ENCODE results near the gene GRIP2.

GRIP2 gene

DNA sequence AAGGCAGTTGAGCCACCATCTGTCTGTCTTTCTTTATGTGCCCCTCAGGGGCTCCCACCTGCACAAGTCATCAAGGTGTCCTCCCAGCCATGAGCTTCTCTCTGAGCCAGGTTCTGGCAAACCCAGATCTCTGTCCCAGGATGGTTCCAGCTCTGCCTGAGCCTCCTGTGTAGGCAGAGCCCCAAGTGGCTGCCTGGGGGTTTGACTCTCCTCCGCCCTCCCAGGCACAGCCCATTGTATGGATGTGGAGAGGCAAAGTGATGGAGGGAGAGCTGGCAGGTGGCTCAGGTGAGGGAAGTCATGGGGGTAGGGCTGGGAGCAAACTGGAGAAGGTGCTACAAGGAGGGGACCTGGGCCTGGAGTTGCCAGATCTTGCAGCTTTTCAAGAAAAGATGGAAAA lies 56.9 kb downstream of the GRIP2 start:
- DNase-seq (ENCODE audit: low read depth): no peak

GRCh38 chr3:14482271-14482721 lies 57.8 kb downstream of the GRIP2 start:
- DNase-seq (ENCODE audit: low read depth): no peak

DNA sequence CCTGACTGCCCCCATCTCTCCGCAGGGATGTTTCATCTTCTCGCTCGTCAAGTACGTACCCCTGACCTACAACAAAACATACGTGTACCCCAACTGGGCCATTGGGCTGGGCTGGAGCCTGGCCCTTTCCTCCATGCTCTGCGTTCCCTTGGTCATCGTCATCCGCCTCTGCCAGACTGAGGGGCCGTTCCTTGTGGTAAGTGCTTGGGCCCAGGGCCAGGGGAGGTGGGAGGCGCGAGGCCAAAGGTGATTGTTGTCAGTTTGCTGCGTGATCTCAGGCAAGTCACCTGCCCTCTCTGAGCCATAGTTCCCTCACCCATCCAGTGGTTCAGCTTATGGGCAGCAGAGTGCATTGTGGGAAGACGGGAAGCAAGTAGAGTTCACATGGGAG lies 58.5 kb downstream of the GRIP2 start:
- DNase-seq (ENCODE audit: low read depth): no peak

- DNase-seq (ENCODE audit: low read depth): no peak
Measured at GRCh38 chr3:14481018-14481645, 59.0 kb downstream of the GRIP2 start.

DNA sequence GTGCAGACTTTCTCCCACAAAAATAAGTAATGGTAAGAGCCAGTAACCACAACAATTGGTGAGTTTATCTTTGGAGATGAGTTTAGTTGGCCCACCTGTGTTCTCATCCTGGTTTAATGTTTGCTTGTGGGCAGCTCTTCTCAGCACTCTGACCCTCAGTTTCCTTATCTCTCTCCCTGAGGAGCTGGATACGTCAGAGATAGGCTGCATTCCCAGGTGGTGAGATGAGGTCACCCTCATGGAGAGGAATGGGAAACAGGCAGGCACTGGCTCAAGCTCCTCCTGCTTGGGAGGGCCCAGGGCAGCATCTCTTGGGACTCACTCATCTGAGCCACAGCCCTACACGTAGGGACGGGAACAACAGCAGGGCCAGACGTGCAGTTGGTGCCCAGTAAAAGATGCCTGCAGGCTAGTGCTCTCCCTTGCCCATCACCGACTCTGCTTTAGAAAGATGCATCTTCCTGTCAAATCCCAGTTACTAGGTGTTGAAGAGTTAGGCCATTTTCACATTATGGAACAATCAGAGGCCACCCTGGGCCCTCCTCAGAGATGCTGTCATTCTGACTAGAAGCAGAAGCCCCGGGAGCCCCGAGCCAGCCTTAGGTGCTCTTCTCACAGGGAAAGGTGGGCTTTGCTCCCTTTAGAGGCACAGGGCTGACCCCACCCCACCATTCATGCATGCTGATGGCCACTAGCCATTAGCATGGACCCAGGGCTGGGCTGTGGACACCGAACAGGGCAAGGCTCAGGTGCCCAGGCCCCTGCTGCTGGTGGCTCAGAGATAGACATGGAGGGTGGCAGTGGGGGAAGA lies 59.7 kb downstream of the GRIP2 start:
- no peak for DNase-seq (ENCODE audit: low read depth)

DNA sequence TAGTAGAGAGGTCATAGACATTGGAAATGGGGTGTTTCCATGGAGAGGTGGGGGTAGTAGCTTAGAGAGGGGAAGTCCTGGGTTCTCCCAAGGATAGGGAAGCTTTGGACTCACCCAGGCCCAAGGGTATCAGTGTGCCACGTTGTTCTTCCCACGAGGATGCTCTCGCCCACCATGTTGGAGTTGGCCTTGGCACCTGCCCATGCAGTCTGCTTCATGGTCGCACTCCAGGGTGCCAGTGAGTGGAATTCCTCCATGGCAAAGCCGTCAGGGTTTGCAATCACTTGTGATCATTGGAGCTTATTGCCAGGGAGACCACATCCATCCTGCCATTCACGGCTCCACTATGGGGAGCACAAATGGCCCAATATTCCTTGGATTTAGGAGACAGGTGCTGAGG lies 60.6 kb downstream of the GRIP2 start:
- no peak for DNase-seq (ENCODE audit: low read depth)

- no peak for DNase-seq (ENCODE audit: low read depth)
Measured at GRCh38 chr3:14478956-14479550, 61.1 kb downstream of the GRIP2 start.

DNA sequence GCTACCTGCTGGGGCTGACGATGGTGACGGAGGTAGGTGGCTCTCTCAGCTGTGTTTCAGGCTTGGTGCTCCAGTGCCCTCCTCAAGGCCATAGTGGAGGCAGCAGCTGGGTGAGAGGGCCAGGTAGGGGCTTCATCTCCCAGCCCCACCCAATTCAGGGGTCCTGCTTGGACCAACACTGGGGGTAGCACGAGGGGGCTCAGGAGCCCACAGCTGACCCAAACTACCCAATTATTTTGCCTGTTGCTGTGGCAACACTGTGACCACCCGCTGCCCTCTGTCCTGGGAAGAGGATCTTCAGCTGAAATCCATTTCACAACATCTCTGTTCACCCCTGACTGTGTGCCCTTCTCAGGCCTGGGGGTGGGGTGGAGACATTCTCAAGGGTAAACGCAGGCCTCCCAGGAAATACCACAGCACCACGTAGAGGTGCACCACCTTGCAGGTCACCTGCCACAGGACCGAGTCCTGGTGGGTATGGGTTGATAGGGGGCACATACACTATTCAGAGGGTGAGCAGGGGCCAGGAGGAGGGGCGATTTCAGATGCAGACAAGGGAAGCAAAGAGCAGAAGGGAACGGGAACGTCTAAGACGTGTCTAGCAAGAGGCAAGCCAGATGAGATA lies 62.7 kb downstream of the GRIP2 start:
- no peak for DNase-seq (ENCODE audit: low read depth)

DNA sequence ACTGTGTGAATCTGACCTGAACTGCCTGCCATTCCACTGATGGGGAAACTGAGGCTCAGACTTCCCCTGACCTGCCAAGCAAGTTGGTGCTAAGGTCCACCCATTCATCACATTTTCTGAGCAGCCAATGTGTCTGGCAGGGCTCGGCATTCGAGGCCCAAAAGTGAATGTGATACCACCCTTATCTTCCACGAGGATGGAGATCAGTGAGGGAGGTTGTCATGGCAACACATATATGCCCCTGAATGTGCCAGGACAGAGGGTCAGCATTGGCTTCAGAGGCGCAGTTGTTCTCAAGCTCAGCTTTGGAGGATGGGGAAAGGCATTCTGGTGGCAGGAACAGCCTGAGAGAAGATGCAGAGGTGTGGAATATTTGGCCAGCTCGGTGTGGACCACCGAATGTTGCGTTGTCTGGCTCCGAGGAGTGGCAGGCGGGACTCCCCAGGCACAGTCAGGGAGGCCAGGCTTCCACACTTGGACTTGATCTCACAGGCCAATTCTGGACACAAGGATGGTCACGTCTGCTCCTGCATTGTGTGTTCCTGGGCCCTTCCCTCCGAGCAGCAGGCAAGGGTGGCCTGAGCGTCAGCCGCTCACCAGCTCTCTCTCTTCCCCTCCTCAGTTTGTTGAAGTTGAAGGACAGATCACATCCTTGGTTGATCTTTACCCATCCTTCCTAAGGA lies 63.4 kb downstream of the GRIP2 start:
- DNase-seq (ENCODE audit: low read depth): no peak

GRCh38 chr3:14475621-14476020 lies 64.5 kb downstream of the GRIP2 start:
- no peak for DNase-seq (ENCODE audit: low read depth)

DNA sequence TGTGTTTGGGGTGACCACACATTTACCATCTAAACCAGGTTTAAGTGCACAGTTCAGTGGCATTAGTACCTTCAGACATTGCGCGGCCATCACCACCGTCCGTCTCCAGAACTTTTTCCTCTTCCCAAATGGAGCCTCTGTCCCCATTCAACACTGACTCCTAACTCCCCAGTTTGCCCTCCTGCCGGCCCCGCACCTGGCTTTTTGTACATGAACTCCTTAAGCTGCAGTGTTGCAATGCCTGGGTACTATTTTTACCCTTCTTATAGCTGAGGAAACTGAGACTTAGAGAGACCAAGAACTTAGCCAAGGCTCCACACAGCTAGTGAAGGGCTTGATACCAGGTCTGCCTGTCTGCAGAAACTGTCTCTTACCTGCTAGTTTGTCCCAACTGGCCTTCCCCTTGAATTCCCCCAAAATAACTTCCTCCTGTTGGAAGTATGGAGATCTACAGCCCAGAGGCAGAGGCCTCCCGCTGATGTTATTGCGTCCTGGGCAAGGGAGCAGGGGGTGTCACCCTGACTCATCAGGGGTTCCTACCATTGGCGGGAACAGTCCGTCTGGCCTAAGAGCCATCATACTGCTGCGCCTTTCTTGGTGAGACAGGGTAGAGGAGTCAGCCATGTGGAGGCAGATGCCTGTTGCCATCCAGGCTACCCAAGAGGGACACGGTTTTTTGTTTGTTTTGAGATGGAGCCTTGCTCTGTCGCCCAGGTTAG lies 65.6 kb downstream of the GRIP2 start:
- DNase-seq (ENCODE audit: low read depth): no peak

DNA sequence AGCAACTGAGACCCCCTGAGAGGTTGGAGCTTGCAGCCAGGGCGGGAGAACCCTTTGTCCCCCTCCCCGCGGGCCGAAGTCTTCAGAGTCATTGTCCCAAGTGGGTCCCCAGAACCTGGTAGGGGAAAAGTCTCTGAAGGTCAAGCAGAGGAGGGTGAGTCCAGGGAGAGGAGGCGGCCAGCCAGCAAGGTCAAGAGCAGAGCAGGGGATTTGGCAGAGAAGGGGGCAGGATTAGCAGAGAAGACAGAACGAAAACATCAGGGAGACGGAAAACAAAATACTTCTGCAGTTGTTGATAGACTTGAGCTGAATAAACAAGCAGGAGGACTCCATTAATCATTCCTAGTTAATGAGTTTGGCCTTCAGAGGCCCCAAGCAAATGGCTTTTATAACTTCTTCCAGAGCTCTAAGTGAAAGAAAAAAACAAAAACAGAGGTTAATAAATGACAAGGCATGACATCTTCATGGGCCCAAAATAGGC lies 66.7 kb downstream of the GRIP2 start:
- no peak for DNase-seq (ENCODE audit: low read depth)

DNA sequence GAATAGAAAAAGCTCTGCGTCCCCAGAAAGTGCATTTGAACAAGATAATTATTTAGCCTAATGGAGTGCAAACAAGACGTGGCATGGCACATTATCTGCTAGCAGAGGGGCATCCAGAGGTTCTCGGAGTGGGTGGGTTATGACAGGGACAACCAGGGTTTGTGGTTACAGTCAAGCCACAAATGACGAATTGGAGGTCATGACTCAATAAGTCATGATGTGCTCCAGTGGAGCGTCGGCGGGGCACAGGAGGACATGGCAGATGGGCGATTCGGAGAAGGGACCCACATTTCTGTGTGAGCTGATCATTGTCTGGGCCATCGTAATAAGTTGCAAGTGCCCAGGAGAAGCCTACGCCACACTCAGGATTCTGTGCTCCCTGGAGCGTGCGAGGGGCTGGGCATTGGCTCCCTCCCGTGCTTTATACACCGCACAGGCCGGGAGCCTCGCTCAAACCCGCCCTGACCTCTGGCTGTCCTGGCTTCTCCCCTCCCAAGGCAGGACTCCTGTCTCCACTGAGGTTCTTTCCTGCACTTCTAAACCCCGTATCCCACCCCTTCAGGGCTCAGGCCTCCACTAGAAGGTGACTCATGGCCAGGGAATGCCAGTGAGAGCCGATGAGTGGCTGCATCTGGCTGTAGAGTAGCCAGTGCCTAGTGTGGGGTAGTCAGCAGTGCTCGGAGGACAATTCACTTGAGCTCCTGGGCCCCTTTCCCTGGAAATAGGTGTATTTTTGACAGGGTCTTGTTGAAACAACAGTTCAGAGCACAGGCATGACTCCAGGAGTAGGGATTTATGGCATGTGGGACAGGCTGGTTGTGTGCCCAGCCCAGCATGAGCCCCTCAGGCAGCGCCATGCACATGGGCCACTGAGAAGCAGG lies 67.4 kb downstream of the GRIP2 start:
- DNase-seq (ENCODE audit: low read depth): no peak

DNA sequence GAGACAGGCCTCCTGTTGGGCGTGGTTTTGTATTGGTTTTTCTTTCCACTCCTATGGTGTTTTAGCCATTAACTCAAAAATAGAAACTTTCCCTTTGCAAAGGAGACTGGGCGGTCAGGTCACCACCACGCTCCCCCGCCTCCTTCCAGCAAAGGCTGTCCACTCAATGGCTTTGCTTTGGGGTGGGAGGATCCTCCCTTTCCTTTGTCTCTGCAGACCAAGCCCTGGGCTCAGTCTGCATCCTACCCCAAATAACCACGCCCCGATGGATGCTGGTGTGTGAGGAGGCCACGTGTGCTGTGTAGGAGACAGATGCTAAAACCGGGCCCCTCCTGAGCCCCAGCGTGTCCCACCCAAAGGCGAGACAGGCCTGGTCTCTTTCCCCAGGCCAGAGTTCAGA lies 68.5 kb downstream of the GRIP2 start:
- no peak for DNase-seq (ENCODE audit: low read depth)

DNA sequence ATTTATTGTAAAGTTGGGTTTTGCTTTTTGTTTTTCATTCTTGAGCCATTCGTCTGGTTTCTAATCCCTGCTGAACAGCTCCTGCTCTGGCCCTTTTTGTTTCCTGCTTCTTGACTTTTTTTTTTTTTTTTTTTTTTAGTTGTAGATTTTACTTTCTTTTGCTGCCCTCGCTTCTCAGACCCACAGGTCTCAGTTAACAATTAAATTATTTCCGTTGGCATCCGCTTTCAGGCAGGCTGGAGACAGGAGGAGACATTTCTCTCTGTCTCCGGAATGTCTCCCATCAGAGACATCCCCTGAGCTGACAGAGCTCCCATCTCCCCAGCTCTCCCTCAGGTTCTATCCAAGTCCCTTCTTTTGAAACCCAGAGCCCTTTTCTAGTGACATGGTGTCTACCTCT lies 69.1 kb downstream of the GRIP2 start:
- DNase-seq (ENCODE audit: low read depth): no peak

DNA sequence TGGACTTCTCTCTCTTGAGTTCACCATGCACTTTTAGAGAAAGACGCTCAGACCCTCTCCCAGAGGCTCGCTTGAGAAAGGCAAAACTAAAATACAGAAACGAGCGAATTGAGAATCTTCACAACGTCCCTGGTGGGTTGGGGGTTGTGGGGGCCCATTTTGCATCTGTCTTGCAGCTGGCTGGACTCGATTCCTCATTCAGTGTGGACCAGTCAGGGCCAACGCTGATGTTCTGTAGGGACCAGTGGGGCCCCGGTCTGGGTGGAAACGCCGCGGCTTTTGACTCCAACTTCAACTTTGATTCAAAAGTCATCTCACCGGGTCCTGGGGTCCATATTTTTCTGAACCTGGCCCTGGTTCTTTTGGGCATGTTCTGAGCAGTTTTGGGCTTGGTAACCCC lies 69.7 kb downstream of the GRIP2 start:
- no peak for DNase-seq (ENCODE audit: low read depth)

DNA sequence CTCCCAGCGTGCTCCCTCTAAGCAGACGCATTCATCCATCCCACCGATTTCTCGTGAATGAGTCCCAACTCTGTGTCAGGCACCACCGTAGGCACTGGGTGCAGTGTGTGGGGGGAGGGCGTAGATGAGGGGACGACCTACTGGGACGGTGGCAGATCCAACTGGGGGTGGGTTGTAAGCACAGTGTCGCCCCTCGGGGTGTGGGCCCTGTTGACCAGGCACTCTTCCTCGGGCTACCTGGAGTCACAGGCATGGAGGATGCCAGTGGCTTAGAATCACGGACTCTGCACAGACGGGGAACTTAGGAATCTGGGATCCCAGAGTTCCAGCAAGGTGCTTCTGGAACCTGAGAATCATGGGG lies 71.5 kb downstream of the GRIP2 start:
- no peak for DNase-seq (ENCODE audit: low read depth)

DNA sequence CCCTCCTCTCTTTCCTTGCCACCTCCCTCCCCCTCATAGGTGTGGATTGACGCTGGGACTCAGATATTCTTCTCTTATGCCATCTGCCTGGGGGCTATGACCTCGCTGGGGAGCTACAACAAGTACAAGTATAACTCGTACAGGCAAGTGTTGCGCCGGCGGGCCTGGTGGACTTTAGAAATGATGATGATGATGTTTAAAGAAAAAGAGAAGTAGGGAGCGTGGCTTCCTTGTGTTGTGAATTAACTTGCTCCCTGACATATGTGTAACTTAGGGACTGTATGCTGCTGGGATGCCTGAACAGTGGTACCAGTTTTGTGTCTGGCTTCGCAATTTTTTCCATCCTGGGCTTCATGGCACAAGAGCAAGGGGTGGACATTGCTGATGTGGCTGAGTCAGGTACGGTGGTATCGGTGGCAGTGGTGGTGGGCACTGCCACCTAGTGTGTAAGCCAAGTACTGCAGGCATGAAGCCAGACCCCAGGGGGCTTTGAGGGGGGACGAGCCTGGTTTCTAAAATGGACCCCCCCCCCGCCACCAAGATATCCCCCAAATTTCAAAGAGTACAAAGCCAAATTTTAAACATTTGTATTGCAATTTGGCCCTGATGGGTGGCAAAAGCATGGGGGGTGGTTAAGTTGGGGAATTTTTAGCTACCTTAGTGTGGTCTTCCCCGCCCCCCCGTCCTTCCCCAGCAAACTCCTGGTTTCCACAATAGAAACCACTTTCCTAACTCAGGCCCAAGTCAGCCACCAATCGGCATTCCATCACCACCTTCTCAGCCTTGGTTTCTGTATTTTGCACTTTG lies 72.1 kb downstream of the GRIP2 start:
- peak; percentile 14 for DNase-seq (ENCODE audit: low read depth)

- DNase-seq (ENCODE audit: low read depth): no peak
Measured at GRCh38 chr3:14466179-14466903, 73.8 kb downstream of the GRIP2 start.

Data from T follicular helper cell (primary cell).